Bronchial epithelial cell (primary cell): ENCODE measurements around the gene POLR2M. TPM values are rescaled to one million over a fixed set of nuclear protein-coding genes. Genes with fewer than 3 reads are reported as not detected.

Experiments used
- DNase-seq: peaks from one replicate; pipeline ENCODE4 v3.0.0-alpha.2; 2010; ENCODE audit warnings: low read depth
- FAIRE-seq: peaks from 2 replicates; lab custom pipeline; 2011; peaks lifted over from hg19 to GRCh38; lab: Jason Lieb, UNC
- H3K27me3 ChIP-seq: 2 replicates; pipeline ENCODE4 v1.5.1; 2011; ENCODE audit warnings: low read length; ENCODE audit not compliant: control insufficient read depth, insufficient read depth
- H3K36me3 ChIP-seq: 2 replicates; pipeline ENCODE4 v1.5.1; 2011; ENCODE audit warnings: low read length; ENCODE audit not compliant: control insufficient read depth, insufficient read depth
- H3K4me3 ChIP-seq: 2 replicates; pipeline ENCODE4 v1.5.1; 2011; ENCODE audit warnings: mild to moderate bottlenecking, low read depth, low read length, control low read depth
- total RNA-seq: library from RNA; depleted of rRNA; stranded (reverse); fragments of >200 nt; gene quantifications from 2 replicates; pipeline ENCODE4 v1.2.1, GENCODE V29; 2014
- TF ChIP-seq, protein P1 (sequence below): IDR thresholded peaks from 2 replicates; pipeline ENCODE4 v1.5.1; 2011; ENCODE audit warnings: mild to moderate bottlenecking, moderate library complexity, low read length, control low read depth, inconsistent platforms; ENCODE audit not compliant: insufficient read depth, severe bottlenecking

POLR2M gene
- total RNA-seq, 1 donor from 2014 or later, result 59.5 TPM

DNA sequence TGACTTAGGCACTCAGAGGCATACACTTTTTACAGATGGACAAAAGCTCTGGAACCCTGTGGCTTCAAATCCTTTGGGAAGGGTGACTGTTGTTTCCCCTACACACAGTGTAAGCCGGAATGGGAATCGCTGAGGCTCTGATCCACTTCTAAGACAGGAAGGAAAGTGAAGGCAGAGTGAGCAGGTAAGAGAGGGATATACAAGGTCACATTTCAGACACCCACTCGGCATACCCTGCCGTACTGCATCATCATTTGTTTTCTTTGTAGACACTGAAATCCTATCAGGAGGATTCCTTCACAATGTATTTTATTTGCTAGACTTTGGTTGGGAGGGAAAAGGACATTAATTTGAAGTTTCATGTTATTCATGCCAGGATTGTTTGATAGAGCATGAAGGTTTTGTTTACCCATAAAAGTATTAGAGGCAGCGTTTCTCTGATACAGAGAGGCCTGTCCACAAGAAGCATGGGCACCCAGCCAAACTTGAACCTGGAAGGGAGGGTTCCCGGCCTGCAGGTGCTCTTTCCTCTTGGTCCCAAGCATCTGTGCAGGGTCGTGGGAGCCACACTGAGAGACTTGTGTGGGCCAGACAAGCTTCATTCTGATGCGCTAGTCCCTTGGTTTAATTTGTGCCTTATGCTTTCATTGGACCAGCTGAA, 21.9 kb upstream of the POLR2M start:
- DNase-seq, result no peak

DNA sequence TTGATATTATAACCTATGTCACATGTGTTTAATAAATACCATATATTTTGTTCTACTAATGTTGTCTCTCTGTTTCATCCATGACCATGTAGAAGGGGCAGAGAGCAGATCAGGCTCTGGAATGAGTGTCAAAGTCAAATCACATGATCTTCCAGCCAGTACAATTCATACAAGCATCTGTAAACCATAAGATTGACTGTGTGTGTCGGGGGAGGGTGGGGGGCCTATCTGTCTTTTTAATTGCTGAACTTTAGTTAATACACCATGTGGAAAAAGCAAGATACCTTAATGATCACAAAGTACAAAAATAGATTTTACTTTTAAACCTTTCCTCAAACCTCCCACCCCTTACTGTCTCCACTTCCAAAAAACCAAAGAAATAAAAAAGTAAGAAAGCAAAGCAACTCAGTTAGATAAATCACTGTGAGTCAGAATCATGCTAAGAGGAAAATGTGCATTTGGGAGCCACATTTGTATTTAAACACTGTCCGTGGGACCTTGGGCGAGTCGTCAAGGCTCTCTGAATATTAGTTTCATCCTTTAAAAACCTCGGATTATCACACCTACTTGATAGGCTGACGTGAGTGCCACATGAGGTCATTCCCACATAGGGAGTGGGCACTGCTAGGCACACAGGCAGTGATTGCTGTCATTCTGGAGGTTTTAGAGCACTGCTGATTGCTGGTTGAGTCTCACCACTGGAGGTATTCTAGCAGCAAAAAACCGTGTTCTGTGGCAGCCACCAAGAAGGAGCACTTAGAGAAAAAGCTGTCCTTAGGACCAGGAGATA, 21.0 kb upstream of the POLR2M start:
- FAIRE-seq, result no peak

More for the DNA sequence above, 21.9 kb upstream of the POLR2M start:
- no peak overlapping the region for H3K4me3 ChIP-seq
- TF ChIP-seq, protein P1, sequence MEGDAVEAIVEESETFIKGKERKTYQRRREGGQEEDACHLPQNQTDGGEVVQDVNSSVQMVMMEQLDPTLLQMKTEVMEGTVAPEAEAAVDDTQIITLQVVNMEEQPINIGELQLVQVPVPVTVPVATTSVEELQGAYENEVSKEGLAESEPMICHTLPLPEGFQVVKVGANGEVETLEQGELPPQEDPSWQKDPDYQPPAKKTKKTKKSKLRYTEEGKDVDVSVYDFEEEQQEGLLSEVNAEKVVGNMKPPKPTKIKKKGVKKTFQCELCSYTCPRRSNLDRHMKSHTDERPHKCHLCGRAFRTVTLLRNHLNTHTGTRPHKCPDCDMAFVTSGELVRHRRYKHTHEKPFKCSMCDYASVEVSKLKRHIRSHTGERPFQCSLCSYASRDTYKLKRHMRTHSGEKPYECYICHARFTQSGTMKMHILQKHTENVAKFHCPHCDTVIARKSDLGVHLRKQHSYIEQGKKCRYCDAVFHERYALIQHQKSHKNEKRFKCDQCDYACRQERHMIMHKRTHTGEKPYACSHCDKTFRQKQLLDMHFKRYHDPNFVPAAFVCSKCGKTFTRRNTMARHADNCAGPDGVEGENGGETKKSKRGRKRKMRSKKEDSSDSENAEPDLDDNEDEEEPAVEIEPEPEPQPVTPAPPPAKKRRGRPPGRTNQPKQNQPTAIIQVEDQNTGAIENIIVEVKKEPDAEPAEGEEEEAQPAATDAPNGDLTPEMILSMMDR, result no peak
- H3K36me3 ChIP-seq, result no peaks in the 10 kb centered on the region
- no peaks in the 10 kb centered on the region for H3K27me3 ChIP-seq
- no peak for FAIRE-seq

DNA sequence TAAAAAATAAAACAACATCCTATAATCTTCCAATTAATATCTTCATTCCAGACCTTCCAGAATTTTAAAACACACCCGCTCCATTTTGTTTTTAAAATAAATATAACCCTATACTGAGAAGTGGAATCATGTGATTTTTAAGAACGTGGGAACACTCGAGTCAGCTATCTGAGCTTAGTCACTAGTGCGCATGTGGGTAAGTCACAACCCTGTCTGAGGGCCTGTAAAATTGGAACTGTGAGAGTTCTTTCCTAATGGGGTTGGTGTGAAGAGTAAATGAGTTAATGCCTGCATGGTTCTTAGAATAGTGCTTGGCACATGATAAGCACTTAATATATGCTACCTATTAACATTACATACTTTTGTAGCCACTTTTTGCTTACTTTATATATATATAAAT, 19.9 kb upstream of the POLR2M start:
- FAIRE-seq, result no peak
- Histone ChIP-seq H3K36me3 (no peaks in the 10 kb centered on the region), H3K27me3 (no peaks in the 10 kb centered on the region), H3K4me3 (no peak overlapping the region)
- no peak for DNase-seq
- TF ChIP-seq, protein P1, result no peak

More for the DNA sequence above, 21.0 kb upstream of the POLR2M start:
- Histone ChIP-seq H3K27me3 (no peaks in the 10 kb centered on the region), H3K36me3 (no peaks in the 10 kb centered on the region), H3K4me3 (no peak overlapping the region)
- TF ChIP-seq, protein P1, result no peak
- no peak for DNase-seq

DNA sequence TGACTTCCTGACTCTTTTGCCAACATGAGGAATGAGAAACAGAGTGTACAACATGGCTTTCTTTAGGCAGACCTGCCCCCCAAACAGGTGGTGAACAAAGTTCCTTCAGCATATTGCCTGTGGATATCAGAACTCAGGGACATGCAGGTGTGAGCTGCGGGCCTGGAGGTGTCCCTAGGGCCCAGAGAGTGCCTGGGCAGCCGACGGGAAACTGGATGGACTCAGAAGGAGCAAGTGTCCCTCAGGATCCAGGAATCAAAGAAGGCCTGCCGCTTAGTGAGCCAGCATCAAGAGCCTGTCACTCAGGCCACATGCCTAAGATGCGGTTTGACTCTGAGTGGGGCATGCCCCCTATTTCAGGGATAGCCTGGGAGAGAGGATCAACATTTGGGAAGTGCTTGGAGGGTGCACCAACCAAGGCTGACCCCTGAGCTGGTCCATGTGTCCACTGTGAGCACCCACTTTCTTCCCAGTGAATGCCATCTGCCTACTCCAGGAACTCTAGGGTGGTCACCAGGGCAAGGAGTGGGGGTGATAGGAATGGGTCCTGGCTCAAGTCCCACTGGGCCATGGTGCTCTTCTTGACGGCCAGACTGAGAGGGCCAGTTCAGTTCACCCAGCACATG, 16.1 kb upstream of the POLR2M start:
- Histone ChIP-seq H3K4me3 (no peak overlapping the region), H3K36me3 (no peaks in the 10 kb centered on the region), H3K27me3 (no peaks in the 10 kb centered on the region)
- DNase-seq (no peak), FAIRE-seq (no peak)
- TF ChIP-seq, protein P1, result no peak

DNA sequence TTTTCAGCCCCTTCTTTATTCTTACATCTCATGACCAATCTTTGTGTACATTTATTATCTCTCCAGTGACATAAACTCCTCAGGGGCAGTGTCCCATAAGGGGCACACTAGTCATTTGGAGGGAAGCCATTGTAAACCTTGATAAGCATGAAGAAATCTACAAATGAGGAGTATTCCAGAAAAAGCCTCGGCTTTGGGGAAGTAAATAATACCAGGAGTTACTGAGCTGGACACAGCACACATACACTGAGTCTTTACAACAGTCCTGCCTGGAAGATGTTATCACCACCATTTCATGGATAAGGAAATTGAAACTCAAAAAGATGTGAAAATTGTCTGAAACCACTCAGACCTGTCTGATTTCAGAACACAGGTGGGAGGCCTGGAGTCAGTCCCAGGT, 15.4 kb upstream of the POLR2M start:
- DNase-seq (no peak), FAIRE-seq (no peak)
- Histone ChIP-seq H3K36me3 (no peaks in the 10 kb centered on the region), H3K27me3 (no peaks in the 10 kb centered on the region), H3K4me3 (no peak overlapping the region)
- TF ChIP-seq, protein P1, result no peak
